DND-41 (cell line): Measurements from ENCODE around the gene TSGA10.

Source experiments
- EZH2 ChIP-seq: IDR thresholded peaks from 3 replicates; pipeline ENCODE4 v1.6.1; 2012; ENCODE audit warnings: borderline replicate concordance, low read depth, mild to moderate bottlenecking, moderate library complexity, low read length, inconsistent platforms; ENCODE audit not compliant: severe bottlenecking
- TF ChIP-seq, protein P1 (sequence below): IDR thresholded peaks from 2 replicates; pipeline ENCODE4 v1.5.1; 2012; ENCODE audit warnings: borderline replicate concordance, low read length, moderate library complexity, mild to moderate bottlenecking; ENCODE audit not compliant: poor library complexity, severe bottlenecking; ENCODE audit errors: extremely low read depth

GRCh38 chr2:99154643-99155536 is at the start of gene TSGA10, which contains the start of gene LIPT1:
- TF ChIP-seq, protein P1, sequence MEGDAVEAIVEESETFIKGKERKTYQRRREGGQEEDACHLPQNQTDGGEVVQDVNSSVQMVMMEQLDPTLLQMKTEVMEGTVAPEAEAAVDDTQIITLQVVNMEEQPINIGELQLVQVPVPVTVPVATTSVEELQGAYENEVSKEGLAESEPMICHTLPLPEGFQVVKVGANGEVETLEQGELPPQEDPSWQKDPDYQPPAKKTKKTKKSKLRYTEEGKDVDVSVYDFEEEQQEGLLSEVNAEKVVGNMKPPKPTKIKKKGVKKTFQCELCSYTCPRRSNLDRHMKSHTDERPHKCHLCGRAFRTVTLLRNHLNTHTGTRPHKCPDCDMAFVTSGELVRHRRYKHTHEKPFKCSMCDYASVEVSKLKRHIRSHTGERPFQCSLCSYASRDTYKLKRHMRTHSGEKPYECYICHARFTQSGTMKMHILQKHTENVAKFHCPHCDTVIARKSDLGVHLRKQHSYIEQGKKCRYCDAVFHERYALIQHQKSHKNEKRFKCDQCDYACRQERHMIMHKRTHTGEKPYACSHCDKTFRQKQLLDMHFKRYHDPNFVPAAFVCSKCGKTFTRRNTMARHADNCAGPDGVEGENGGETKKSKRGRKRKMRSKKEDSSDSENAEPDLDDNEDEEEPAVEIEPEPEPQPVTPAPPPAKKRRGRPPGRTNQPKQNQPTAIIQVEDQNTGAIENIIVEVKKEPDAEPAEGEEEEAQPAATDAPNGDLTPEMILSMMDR: peak; percentile 41
- TF ChIP-seq EZH2: no peak
